ENCODE measurements around the gene TTBK1. TPM values are rescaled to one million over a fixed set of nuclear protein-coding genes. Genes with fewer than 3 reads are reported as not detected.
A peak's percentile ranks its signal among the peaks of the same experiment; 100 is the strongest.

Gene TTBK1
- total RNA-seq, 1 donor from 2014 or later: 0.27 TPM

DNA sequence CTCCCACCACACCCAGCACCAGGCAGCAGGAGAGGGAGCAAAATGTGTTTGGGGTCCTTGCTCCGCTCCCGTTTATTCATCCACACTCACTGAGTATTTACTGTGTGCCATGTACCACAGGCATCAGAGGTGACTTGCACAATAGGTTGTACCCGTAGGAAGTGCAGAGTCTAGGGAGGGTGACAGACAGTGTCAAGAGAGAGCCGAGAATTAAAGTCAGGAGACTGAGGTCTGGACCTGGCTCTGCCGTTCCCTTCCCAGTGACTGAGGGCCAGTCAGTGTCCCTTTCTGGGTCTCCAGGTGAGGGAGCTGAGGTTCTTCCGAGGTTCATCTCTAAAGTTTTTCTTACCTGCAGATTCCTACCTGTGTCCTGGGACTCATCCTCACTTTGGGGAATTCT, 22.3 kb downstream of the TTBK1 start:
- H3K4me3 ChIP-seq: no peak overlapping the region
- peaks cover 36% of the 10 kb centered on the region for H3K4me1 ChIP-seq
- no peak for DNase-seq
- H3K27ac ChIP-seq (replicated peaks): no peak overlapping the region
- intact Hi-C loops (cut with micrococcal nuclease): loop anchor here (10.0 kb wide), 1 partner anchor 79 kb away; no protein-coding TSS in a partner anchor
- no peaks in the 10 kb centered on the region for H3K9me3 ChIP-seq (replicated peaks)
- peaks cover 21% of the 10 kb centered on the region for H3K27me3 ChIP-seq (ENCODE audit: low read depth)
- TF ChIP-seq, protein P1, sequence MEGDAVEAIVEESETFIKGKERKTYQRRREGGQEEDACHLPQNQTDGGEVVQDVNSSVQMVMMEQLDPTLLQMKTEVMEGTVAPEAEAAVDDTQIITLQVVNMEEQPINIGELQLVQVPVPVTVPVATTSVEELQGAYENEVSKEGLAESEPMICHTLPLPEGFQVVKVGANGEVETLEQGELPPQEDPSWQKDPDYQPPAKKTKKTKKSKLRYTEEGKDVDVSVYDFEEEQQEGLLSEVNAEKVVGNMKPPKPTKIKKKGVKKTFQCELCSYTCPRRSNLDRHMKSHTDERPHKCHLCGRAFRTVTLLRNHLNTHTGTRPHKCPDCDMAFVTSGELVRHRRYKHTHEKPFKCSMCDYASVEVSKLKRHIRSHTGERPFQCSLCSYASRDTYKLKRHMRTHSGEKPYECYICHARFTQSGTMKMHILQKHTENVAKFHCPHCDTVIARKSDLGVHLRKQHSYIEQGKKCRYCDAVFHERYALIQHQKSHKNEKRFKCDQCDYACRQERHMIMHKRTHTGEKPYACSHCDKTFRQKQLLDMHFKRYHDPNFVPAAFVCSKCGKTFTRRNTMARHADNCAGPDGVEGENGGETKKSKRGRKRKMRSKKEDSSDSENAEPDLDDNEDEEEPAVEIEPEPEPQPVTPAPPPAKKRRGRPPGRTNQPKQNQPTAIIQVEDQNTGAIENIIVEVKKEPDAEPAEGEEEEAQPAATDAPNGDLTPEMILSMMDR (IDR thresholded peaks at IDR 0.05; ENCODE audit: borderline replicate concordance): no peak
- no peaks in the 10 kb centered on the region for H3K36me3 ChIP-seq

DNA sequence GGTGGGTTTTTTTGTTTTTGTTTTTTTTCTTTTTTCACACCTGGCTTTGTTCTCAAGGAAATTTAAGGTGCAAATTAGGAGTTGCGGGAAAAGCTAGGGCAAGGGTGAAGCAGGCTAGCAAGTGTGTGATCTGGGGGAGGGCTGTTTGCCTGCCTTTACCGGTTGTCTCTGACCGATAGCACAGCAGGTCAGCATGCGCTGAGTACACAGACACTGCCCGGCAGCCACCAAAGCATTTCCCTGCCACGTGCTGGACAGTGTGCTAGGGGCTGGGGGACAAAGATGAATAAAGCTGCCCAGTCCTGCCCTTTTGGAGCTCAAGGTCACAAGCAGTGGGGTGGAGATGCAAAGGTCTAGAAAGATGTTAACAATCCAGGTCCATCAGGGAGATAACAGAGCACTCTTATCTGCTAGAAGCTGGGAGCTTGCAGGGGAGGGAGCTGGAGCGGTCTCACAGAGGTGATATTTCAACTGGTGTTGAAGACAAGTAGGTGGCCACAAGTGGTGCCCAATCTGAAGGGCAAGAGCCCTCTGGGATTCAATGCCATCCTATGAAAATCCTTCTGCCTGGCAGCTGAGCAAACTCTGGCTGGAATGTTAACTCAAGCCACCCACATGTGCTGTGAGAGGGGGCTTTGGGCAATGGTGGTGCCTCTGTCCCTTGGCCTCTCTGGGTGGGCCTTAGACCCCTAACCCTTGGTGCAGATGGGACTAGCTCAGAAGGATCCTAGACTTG, 24.5 kb downstream of the TTBK1 start:
- no peak overlapping the region for H3K4me3 ChIP-seq
- intact Hi-C loops (cut with micrococcal nuclease): loop anchor here (10.0 kb wide), 1 partner anchor 77 kb away; no protein-coding TSS in a partner anchor
- H3K27me3 ChIP-seq (ENCODE audit: low read depth): peaks cover 22% of the 10 kb centered on the region
- peak overlapping the region; percentile 86 for H3K27ac ChIP-seq (replicated peaks)
- peaks cover 35% of the 10 kb centered on the region for H3K4me1 ChIP-seq
- DNase-seq: no peak
- no peaks in the 10 kb centered on the region for H3K9me3 ChIP-seq (replicated peaks)
- H3K36me3 ChIP-seq: no peaks in the 10 kb centered on the region
- TF ChIP-seq, protein P1 (IDR thresholded peaks at IDR 0.05; ENCODE audit: borderline replicate concordance): no peak

DNA sequence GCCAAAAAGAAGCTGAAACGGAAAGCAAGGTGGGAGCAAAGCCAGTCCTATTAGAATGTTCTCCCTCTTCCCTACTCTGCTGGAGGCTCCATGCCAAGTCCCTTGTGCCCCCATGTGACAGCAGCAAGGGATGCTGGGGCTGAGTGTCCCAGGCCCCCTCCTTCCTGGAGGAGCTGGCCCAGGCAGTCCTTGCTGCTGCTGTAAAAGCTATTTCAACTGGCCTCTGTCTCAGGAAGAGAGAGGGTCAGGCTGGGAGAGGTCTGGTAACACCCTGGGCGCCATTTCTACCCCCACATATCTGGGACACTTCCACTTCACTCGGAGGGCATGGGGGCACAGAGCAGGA, 25.0 kb downstream of the TTBK1 start:
- peaks cover 28% of the 10 kb centered on the region for H3K27me3 ChIP-seq (ENCODE audit: low read depth)
- TF ChIP-seq, protein P1 (IDR thresholded peaks at IDR 0.05; ENCODE audit: borderline replicate concordance): no peak
- no peaks in the 10 kb centered on the region for H3K9me3 ChIP-seq (replicated peaks)
- peak; percentile 45 for DNase-seq
- no peak overlapping the region for H3K4me3 ChIP-seq
- peaks cover 35% of the 10 kb centered on the region for H3K4me1 ChIP-seq
- no peaks in the 10 kb centered on the region for H3K36me3 ChIP-seq
- peak overlapping the region; percentile 86 for H3K27ac ChIP-seq (replicated peaks)
- intact Hi-C loops (cut with micrococcal nuclease): loop anchor here (10.0 kb wide), 1 partner anchor 76 kb away; no protein-coding TSS in a partner anchor

DNA sequence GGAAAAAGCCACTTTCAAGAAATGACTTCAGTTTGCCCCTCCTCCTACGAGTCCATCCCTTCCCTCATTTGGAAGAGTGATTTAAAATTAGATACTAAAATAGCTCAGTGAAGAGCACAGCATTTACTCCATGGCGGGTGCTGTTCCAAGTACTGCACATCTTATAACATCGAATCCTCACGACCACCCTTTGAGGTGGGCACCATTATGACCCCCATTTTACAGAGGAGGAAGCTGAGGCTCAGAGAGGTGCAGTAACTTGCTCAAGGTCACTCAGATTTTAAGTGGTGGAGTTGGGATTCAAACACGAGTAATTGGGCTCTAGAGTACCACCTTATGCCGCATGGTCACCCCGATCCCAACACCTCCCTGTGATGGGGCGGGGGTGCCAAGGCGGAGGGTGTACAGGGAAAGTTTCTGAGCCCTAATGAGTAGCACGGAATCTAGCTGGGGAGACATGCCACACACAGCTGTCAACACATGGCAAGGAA, 25.5 kb downstream of the TTBK1 start:
- Histone ChIP-seq H3K27me3 (ENCODE audit: low read depth) (peaks cover 33% of the 10 kb centered on the region), H3K36me3 (no peaks in the 10 kb centered on the region), H3K4me1 (peaks cover 35% of the 10 kb centered on the region), H3K4me3 (peak overlapping the region; percentile 51), H3K27ac (replicated peaks) (peak overlapping the region; percentile 86), H3K9me3 (replicated peaks) (no peaks in the 10 kb centered on the region)
- intact Hi-C loops (cut with micrococcal nuclease): loop anchor here (10.0 kb wide), 1 partner anchor 76 kb away; no protein-coding TSS in a partner anchor
- TF ChIP-seq, protein P1 (IDR thresholded peaks at IDR 0.05; ENCODE audit: borderline replicate concordance): no peak
- no peak for DNase-seq

DNA sequence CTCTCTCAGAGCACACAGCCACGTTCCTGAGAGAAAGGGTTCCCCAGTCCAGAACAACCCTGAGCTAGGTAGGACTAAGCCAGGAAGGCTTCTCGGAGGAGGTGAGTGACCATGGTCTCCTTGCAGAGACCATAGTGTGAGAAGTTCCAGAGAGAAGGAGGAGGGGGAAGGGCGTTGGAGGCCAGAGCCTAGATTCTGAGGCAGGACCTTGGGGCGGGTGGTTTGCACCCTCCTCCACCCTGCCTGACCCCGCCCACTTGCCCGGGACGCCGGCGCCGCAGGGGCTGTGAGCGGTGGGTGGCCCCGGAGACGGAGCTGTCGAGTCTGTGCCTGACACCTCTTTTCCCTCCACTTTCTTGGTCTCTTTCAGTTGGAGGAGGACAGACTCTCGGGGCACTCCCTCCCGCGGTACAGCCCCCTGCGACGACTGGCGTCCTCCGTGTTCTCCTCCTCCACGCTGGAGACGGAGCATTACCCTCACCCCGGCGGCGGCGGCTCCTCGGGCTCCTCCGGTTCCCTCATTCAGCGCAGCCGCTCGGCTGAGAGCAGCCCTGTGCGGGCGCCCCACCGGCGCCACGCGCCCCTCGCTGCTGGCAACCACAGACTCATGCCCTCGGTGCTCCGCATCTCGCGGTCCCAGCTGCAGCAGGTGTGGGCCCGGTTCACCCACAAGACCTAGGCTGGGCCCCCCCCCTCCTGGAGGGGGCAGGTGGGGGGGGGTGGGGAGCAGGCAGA, 26.2 kb downstream of the TTBK1 start:
- no peaks in the 10 kb centered on the region for H3K9me3 ChIP-seq (replicated peaks)
- peak overlapping the region; percentile 51 for H3K4me3 ChIP-seq
- H3K36me3 ChIP-seq: no peaks in the 10 kb centered on the region
- no peak for DNase-seq
- peaks cover 35% of the 10 kb centered on the region for H3K4me1 ChIP-seq
- TF ChIP-seq, protein P1 (IDR thresholded peaks at IDR 0.05; ENCODE audit: borderline replicate concordance): no peak
- intact Hi-C loops (cut with micrococcal nuclease): loop anchor here (10.0 kb wide), 1 partner anchor 75 kb away; no protein-coding TSS in a partner anchor
- peak overlapping the region; percentile 86 for H3K27ac ChIP-seq (replicated peaks)
- peaks cover 39% of the 10 kb centered on the region for H3K27me3 ChIP-seq (ENCODE audit: low read depth)

All from left ventricle myocardium inferior (tissue), 1 donor.